ENCODE measurements around the gene CPA2.

The CPA2 gene

GRCh38 chr7:130256704-130257103, 10.0 kb upstream of the CPA2 start:
- no peak for DNase-seq

DNA sequence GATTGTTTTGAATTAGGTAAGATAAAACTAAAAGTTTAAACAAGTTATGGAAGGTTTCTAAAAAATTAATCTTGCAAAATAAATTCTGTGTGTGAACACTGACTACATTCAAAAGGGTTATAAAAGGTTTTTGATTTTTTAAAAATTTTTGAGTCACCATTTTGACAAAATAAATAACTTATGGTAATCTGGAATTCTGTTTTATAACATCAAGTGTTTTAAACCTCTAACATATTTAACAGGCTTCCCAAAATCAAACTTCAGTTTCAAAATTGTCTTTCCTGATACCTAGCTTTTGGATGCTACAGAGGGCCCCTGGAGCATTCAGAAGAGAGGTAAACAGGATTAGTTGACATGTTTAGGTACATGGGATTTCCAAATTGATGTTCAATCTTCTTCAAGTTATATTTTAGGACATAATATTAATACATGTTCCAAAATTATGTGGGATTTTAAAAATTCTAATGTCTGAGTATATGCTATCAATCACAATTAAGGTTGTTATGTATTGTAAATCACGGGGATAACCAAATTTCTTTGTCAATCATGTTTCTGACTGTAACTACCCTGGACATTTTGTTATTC, 8.1 kb upstream of the CPA2 start:
- DNase-seq = no peak

DNA sequence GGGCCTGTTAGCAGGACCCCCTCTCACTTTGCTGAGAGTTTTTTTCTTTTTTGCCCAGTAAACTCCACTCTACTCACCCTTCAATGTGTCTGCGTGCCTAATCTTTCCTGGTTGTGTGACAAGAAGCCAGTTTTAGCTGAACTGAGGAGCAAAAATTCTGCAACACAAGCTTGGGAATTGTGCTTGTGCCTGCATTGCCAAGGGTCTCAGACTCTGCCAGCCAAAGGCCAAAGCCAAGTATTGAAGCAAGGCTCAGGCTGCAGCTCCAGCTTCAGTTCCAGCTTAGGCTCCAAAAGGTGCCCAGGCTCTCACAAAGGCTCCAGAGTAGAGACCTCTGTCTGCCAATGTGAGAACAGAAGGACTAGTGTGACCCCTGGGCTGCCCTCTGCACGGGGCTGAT, 4.2 kb upstream of the CPA2 start:
- no peak for DNase-seq

DNA sequence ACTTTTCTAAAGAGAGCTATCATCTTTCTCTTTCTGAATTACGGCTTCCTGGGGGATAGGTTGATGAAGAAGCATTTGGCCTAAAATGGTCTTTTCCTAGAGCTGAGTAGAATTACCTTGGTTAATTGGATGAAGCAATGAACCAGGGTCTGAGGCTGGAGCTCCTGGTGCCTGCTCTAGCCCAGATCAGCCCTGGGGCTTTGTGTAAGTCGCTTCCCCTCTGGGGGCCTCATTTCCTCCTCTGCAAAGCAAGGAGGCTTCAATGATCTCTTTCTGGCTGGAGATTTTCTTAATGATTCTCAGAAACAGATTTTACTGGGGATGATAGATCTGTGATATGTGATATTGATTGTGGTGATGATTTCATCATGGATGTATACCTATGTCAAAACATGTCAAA, 3.5 kb upstream of the CPA2 start:
- DNase-seq = no peak

DNA sequence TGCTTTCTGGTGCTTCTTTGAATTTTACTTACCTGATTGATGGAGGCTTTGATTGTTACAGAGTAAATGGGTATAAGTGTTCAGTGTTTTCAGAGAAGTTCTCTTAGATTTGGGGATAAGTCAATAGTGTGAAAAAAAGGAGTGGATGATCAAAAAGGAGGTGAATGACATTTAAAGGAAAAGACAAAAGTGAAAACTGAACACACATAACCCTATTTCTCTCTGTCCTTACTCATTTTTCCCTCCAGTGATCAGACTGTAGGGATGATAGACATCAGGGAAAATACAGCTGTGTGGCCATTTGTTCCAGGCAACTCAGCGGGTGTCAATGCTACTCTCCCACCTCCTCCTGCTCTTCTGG, 278 bp downstream of the CPA2 start:
- no peak for DNase-seq

GRCh38 chr7:130268463-130269317, 2.0 kb downstream of the CPA2 start:
- no peak for DNase-seq

DNA sequence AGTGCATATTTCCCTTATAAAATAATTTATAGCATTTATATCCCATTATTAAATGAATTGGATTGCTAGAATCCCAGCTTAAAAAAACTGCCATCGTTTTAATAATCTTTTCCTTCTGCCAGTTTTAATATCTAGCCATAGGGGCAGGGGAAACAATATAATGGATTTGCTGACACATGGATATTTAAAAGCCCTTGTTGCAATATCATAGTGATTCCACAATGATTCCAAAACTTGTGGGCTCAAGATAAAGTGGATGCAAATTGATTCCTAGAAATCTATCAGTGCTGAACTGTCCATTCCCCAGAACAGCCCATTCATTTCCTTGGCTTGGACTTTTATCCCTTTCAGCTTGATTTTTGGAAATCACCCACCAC, 2.6 kb downstream of the CPA2 start:
- DNase-seq = no peak

DNA sequence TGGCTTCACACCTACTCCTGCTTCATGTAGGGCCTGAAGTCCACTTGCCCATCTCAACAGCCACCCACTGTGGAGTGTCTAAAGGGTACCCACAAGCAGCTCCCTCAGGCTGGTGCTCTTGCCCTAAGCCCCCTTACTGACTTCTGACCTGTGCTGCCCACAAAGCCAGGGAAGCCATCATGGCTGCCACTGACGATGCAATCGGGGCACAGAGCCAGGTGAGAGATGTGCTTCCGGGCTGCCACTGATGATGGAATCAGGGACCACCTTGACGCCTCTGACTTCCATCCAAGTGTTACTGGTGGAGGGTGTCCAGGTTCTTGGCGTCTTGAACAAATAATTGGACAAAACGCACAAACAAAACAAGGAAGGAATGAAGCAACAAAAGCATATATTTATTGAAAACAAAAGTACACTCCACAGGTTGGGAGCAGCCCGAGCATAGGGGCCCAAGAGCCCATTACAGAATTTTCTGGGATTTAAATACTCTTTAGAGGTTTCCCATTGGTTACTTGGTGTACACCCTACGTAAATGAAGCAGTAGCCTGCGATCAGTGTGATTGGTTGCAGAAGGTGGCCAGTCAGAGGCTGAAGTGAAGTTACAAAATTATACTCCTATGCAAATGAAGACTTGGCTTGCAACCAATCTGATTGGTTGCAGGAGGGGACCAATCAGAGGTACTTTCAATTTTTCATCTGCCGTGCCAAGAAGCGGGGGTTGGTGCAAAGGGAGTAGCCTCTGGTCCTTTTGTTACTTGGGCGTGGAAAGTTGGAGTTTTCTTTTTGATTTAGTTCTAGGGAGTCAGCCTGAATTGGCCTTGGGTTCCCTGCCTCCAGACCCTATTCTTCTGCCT, 4.5 kb downstream of the CPA2 start:
- DNase-seq = no peak

- no peak for DNase-seq
These were observed 5.9 kb downstream of the CPA2 start for GRCh38 chr7:130272381-130273080.

- DNase-seq = no peak
These were observed 6.6 kb downstream of the CPA2 start for GRCh38 chr7:130273081-130273932.

- DNase-seq = no peak
These were observed 7.2 kb downstream of the CPA2 start for GRCh38 chr7:130273933-130274255.

- DNase-seq = no peak
These were observed 7.6 kb downstream of the CPA2 start for GRCh38 chr7:130274296-130274695.

GRCh38 chr7:130274983-130275591, 8.4 kb downstream of the CPA2 start:
- DNase-seq = no peak

GRCh38 chr7:130275826-130276297, 9.2 kb downstream of the CPA2 start:
- no peak for DNase-seq

GRCh38 chr7:130276796-130277762, 10.4 kb downstream of the CPA2 start:
- no peak for DNase-seq

DNA sequence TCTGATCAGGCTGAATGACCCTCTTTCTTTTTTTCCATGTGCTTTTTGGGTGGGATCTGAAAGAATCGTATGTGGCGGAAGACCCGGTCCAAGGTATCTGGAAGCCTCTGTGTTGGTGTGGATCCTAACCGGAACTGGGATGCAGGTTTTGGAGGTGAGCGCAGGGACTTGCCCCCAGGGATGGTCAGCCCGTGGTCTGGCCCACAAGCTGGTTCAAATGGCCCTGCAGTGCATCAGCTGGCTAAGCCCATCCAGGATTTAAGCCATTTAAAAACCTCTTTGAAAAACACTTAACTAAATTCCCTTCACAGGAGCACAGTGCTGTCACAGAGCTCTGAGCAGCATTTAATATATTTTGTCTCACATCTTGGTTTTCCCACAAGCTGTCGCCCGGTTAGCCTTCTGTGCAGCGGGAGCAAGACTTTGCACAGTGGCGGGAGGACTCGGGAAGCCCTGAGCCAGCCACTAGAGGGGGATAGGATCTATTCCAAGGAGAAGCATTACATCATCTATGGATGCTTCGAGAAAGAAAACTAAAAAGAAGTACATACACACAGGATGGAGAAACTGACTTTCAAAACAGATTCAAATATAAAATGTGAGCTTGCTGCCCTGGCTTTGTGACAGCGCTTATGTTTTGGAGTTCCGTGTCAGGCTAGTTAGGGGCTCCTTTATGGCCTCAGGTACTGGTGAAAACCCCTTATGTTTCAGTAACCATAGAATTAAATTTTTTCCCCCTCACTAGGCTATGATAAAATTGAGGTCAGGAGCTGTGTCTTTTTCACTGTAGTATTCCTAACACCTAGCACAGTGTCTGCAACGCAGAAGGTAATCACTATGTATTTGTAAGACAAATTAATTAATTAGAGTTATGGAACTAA, 11.3 kb downstream of the CPA2 start:
- peak; percentile 6 for DNase-seq

DNA sequence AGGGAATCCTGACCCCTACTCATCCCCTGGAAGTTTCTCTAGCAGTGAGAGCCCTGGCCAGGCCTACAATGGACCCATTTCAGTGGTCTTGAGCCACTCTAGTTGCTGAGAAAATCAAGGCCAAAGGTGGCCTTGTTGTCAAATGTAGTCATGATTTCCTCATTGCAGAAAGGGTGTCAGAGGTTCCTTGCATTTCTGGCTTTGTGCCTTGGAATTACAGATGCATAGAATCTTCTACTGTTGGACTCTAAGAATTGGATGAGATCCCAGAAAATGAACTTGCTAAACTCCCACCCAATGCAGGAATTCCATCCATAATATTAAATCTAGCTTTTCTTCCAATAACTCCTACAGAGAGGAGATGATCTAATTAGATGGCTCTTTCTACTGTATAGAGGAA, 12.2 kb downstream of the CPA2 start:
- no peak for DNase-seq

GRCh38 chr7:130279286-130279685, 12.6 kb downstream of the CPA2 start:
- no peak for DNase-seq

DNA sequence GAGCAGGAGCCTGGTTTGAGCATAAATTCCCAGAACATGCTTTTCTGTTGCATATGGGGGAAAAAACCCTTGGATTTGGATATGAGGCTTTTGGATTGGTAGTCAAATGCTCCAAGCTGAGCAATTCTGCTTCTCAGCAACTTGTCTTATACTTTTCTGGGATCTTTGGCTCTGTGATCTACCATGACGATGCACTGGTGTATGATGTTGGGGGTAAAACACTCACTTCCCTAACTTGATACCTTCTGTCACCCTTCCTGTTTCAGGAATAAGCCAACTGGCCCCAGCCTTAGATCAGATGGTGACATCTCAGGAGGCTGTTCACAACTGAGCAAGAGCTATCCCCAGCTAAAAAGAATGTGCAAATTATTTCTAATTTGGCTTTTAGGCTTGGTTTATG, 13.2 kb downstream of the CPA2 start:
- DNase-seq = no peak

- DNase-seq = no peak
These were observed 14.6 kb downstream of the CPA2 start for GRCh38 chr7:130281260-130281659.
